DMS53 (cell line): ENCODE results near the gene VSIR.
A peak's percentile ranks its signal among the peaks of the same experiment; 100 is the strongest.

ENCODE experiments used
- DNase-seq: peaks from one replicate; lab custom pipeline; 2025; lab: John Stamatoyannopoulos, UW

The VSIR gene

GRCh38 chr10:71763352-71764127 is 9.8 kb downstream of the VSIR start:
- DNase-seq = no peak

GRCh38 chr10:71762324-71762723 is 11.0 kb downstream of the VSIR start:
- DNase-seq = no peak

- peak; percentile 12 for DNase-seq
Observed at GRCh38 chr10:71761541-71762113, 11.7 kb downstream of the VSIR start.

DNA sequence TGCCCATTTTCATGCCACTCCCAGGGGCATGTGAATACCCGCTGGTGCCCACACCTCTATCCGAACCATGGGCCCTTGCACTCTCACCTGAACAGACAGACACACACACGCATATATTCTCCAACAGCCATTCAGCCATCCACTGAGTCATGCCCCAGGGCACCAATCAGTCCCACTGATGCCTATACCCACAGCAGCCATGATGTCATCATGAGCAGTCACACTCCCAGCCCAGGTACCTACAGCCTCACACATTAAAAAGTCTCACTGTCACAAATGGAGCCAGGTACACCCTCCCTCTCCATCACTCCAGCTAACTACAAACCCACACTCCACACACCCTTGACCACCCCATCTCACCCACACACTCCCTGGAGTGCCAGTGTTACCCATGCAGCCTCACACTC is 12.2 kb downstream of the VSIR start:
- DNase-seq = no peak

GRCh38 chr10:71757399-71757922 is 15.9 kb downstream of the VSIR start:
- no peak for DNase-seq

GRCh38 chr10:71756311-71757191 is 16.8 kb downstream of the VSIR start:
- DNase-seq = no peak

- no peak for DNase-seq
Observed at GRCh38 chr10:71755179-71755879, 18.0 kb downstream of the VSIR start.

DNA sequence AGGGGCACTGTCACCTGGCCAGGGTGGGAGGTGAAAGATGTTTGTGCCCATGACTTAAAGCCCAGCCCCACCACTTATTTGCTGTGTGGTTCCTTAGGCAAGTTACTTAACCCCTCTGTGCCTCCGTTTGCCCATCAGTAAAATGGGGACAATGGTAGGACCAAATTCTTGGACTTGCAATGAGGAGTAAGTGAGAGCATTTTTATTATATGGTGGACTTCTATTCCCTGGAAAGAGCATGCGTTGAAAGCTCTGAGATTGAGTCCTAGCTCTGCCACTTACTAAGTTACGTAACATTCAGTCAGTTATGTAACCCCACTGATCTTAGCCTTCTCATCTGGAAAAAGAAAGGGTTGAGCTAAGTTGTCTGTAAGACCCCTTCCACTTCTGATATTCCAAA is 18.8 kb downstream of the VSIR start:
- DNase-seq = no peak

DNA sequence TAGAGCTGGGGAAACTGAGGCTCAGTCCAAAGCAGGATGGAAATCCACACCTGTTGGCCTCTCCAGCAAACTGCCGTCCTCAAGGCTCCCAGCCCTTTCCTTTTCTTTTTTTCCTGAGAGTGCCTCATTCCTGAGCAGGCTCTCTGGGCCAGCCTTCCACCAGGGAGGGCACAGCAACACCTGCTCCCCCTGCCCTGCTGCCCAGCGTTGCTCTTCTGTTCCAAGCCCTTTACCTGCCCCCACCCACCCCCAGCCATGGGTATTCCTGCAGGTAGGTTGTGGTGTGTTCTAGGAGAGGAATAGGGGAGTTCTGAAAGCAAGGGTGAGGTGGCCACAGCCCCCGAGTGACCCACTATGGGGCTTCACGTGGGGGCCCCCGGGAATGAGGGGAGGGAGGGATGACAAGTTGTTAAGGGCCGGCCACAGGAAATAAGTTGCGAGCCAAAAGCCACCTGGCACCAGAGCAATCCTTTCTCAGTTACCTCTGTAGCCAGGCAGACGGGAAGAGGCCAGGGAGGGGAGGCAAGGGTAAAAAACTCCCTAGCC is 19.3 kb downstream of the VSIR start:
- DNase-seq = no peak

GRCh38 chr10:71753091-71753959 is 20.0 kb downstream of the VSIR start:
- peak; percentile 40 for DNase-seq

- peak; percentile 36 for DNase-seq
Observed at GRCh38 chr10:71752391-71753090, 20.8 kb downstream of the VSIR start.

- DNase-seq = no peak
Observed at GRCh38 chr10:71751515-71752224, 21.6 kb downstream of the VSIR start.

GRCh38 chr10:71750986-71751385 is 22.3 kb downstream of the VSIR start:
- no peak for DNase-seq

DNA sequence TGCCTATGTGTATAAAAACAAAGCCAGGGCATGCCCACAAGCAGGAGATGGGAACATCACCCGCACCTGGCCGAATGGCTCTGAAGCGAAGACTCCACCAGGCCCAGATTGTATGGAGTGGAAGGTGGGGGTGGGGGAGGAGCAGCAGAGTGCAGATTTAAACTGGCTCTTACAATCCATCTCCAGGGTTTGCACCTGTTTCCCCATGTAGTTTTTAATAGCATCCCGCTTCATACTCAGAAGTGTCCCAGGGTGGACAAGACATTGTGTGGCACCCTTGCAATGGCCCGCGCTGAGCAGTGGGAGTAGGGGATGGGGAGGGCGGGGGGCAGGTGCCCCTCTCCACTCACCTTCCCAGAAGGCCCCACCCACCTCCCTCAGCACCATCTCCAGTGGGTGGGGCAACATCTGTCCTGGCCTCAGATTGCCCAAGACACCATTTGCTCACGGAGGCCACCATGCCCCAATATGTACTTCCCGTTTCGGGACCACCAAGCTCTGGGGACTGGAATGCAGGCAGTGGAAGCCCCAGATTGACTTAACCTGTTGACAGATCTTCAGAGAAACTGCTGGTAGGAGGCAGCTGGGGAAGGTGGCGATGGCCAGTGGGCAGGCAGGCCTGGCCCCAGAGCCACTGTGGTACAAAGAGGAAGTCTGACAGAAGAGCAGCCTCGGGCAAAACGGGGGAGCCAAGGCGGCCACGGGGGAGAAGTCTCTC is 23.0 kb downstream of the VSIR start:
- no peak for DNase-seq

GRCh38 chr10:71749396-71749795 is 23.9 kb downstream of the VSIR start:
- no peak for DNase-seq

- no peak for DNase-seq
Observed at GRCh38 chr10:71748671-71749191, 24.6 kb downstream of the VSIR start.

DNA sequence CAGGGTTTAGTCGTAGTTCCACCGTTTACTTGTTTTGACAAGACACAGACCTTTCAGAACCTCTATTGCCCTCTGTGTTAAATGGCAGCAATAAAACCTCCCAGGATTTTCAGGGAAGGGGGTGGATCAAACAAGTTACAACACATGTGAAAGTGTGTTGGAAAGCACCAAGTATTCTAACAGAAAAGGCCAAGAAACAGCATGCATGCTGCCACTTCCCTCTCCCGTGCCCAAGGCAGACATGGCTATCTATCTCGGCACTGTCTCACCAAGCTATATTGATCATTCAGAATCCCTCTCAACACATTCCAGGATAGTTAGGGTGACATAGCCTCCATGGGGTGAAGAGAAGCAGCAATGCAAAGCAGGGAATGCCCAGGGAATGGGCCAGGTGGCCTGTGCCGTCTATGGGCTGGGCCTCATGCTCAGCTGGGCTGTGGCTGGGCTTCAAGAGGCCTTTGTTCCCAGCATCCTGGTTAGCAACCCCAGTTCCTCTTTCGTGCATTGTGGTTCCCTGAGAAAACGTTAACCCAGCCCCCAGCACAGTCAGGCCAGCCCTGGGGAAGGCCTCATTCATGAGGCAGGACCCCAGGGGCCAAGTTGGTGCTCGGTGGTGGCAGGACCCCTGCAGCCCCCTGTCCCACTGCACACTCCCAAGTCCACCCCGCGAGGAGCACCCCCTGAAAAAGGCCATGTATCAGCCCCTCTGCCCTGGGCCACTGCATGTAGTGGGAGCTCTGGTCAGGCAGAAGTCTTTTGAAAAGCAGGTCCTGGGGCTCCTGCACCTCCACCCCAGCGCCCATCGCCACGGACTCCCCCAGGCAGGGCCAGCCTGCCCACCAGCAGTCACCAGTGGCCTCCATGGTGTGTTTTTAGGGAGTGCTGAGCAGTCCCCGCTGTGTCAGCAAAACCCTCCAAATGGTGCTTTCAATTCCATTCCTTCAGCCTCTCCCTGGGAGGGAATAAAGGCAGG is 25.5 kb downstream of the VSIR start:
- no peak for DNase-seq
